HEK293 (cell line): Measurements from ENCODE around the gene FBXO27.

ENCODE experiments used
- BCL11A ChIP-seq: fragments of 450-650 bp; formaldehyde crosslinking; IDR thresholded peaks from 2 replicates; pipeline ENCODE4 v1.5.1; 2016; ENCODE audit warnings: low read depth, missing biosample characterization, missing genetic modification characterization
- GLIS2 ChIP-seq: fragments of 450-650 bp; formaldehyde crosslinking; IDR thresholded peaks from 2 replicates; pipeline ENCODE4 v1.5.1; 2016; ENCODE audit warnings: missing biosample characterization, missing genetic modification characterization
- HIC1 ChIP-seq: fragments of 450-650 bp; formaldehyde crosslinking; IDR thresholded peaks from 2 replicates; pipeline ENCODE4 v1.5.1; 2016; ENCODE audit warnings: missing biosample characterization, missing genetic modification characterization
- HOXA7 ChIP-seq: sonication (generic); formaldehyde crosslinking; IDR thresholded peaks from 2 replicates; pipeline ENCODE4 v1.8.1; 2022; ENCODE audit warnings: missing genetic modification reagents, borderline replicate concordance
- KLF10 ChIP-seq: fragments of 450-650 bp; IDR thresholded peaks from 2 replicates; pipeline ENCODE4 v1.5.1; 2018; ENCODE audit warnings: missing biosample characterization, mild to moderate bottlenecking, missing genetic modification characterization
- OSR2 ChIP-seq: fragments of 450-650 bp; formaldehyde crosslinking; IDR thresholded peaks from 2 replicates; pipeline ENCODE4 v1.5.1; 2016; ENCODE audit warnings: missing biosample characterization, missing genetic modification characterization
- SCRT2 ChIP-seq: fragments of 450-650 bp; formaldehyde crosslinking; IDR thresholded peaks from 2 replicates; pipeline ENCODE4 v1.5.1; 2016; ENCODE audit warnings: missing biosample characterization, missing genetic modification characterization
- YY1 ChIP-seq: fragments of 450-650 bp; formaldehyde crosslinking; IDR thresholded peaks from 2 replicates; pipeline ENCODE4 v1.5.1; 2018; ENCODE audit warnings: missing biosample characterization, missing genetic modification characterization
- ZBTB11 ChIP-seq: fragments of 450-650 bp; formaldehyde crosslinking; conservative IDR thresholded peaks from 2 replicates; pipeline ENCODE4 v1.5.1; 2016; ENCODE audit warnings: low read depth, missing biosample characterization, missing genetic modification characterization
- ZFP41 ChIP-seq: fragments of 450-650 bp; formaldehyde crosslinking; IDR thresholded peaks from 2 replicates; pipeline ENCODE4 v1.5.1; 2016; ENCODE audit warnings: missing biosample characterization, missing genetic modification characterization, borderline replicate concordance
- ZNF140 ChIP-seq: fragments of 450-650 bp; formaldehyde crosslinking; IDR thresholded peaks from 2 replicates; pipeline ENCODE4 v1.5.1; 2016; ENCODE audit warnings: missing biosample characterization, missing genetic modification characterization
- ZNF146 ChIP-seq: fragments of 450-650 bp; formaldehyde crosslinking; IDR thresholded peaks from 2 replicates; pipeline ENCODE4 v1.5.1; 2016; ENCODE audit warnings: missing biosample characterization, missing genetic modification characterization
- ZNF2 ChIP-seq: fragments of 450-650 bp; formaldehyde crosslinking; IDR thresholded peaks from 2 replicates; pipeline ENCODE4 v1.5.1; 2016; ENCODE audit warnings: missing biosample characterization, missing genetic modification characterization
- ZNF223 ChIP-seq: fragments of 450-650 bp; formaldehyde crosslinking; IDR thresholded peaks from 2 replicates; pipeline ENCODE4 v1.5.1; 2016; ENCODE audit warnings: missing biosample characterization, missing genetic modification characterization
- ZNF26 ChIP-seq: fragments of 450-650 bp; formaldehyde crosslinking; IDR thresholded peaks from 2 replicates; pipeline ENCODE4 v1.5.1; 2016; ENCODE audit warnings: missing biosample characterization, missing genetic modification characterization
- ZNF280D ChIP-seq: fragments of 450-650 bp; formaldehyde crosslinking; IDR thresholded peaks from 2 replicates; pipeline ENCODE4 v1.5.1; 2016; ENCODE audit warnings: missing biosample characterization, missing genetic modification characterization
- ZNF37A ChIP-seq: fragments of 450-650 bp; IDR thresholded peaks from 2 replicates; pipeline ENCODE4 v1.5.1; 2018; ENCODE audit warnings: missing biosample characterization, missing genetic modification characterization
- ZNF398 ChIP-seq: fragments of 450-650 bp; formaldehyde crosslinking; IDR thresholded peaks from 2 replicates; pipeline ENCODE4 v1.5.1; 2017; ENCODE audit warnings: missing biosample characterization, missing genetic modification characterization
- ZNF555 ChIP-seq: fragments of 450-650 bp; formaldehyde crosslinking; conservative IDR thresholded peaks from 2 replicates; pipeline ENCODE4 v1.5.1; 2017; ENCODE audit warnings: missing biosample characterization, mild to moderate bottlenecking, missing genetic modification characterization, inconsistent platforms
- ZSCAN5A ChIP-seq: fragments of 450-650 bp; formaldehyde crosslinking; IDR thresholded peaks from 2 replicates; pipeline ENCODE4 v1.5.1; 2016; ENCODE audit warnings: missing biosample characterization, missing genetic modification characterization
- TF ChIP-seq, protein P1 (sequence below): fragments of 450-650 bp; formaldehyde crosslinking; IDR thresholded peaks from 2 replicates; pipeline ENCODE4 v1.5.1; 2016; ENCODE audit warnings: missing biosample characterization, missing genetic modification characterization
- TF ChIP-seq, protein P2 (sequence below): fragments of 450-650 bp; formaldehyde crosslinking; IDR thresholded peaks from 2 replicates; pipeline ENCODE4 v1.5.1; 2017; ENCODE audit warnings: missing biosample characterization, missing genetic modification characterization

The FBXO27 gene

DNA sequence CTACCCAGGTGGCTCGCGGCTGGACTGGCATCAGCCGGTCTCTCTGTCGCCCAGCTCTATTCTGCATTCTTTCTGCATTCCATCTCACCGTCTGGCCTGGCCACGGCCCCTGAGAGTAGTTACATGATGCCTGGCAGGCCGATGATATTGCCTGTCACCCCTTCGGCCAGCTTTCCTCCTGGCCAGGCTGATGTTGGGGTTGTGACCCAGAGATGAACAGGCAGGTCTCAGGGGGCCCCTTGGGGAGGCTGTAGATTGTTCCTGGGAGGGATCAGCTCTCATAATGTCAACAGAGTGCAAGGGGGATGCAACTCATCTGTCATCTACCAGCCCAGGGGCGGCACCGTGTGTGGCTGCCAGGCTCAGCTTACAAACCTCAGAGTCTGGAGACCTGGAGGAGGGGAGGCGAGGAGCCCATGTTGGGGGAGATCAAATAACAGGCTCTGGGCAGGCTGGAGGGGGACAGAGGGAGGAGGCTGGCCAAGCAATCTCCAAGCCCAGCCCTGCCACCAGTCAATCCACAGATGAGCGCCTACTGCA, 43.2 kb downstream of the FBXO27 start (continued):
- TF ChIP-seq ZNF398 (tag by site-specific recombination) (peak; percentile 97), HOXA7 (CRISPR knock-in tag) (no peak), GLIS2 (tag by site-specific recombination) (peak; percentile 97), YY1 (tag by site-specific recombination) (no peak), ZFP41 (no peak), ZNF26 (tag by site-specific recombination) (no peak), ZNF280D (tag by site-specific recombination) (no peak; the same call in 1 of the 2 replicates), HIC1 (tag by site-specific recombination) (0 out of 2 replicates have a peak, but pooled peaks have one; percentile 67), KLF10 (no peak), ZNF2 (tag by site-specific recombination) (no peak), ZSCAN5A (tag by site-specific recombination) (no peak), ZBTB11 (tag by site-specific recombination) (no peak), ZNF37A (tag by site-specific recombination) (no peak), OSR2 (tag by site-specific recombination) (peak; percentile 77), BCL11A (tag by site-specific recombination) (no peak; the same call in none of the 2 replicates), ZNF555 (tag by site-specific recombination) (no peak), ZNF146 (tag by site-specific recombination) (no peak), ZNF223 (tag by site-specific recombination) (no peak), ZNF140 (tag by site-specific recombination) (no peak), SCRT2 (tag by site-specific recombination) (no peak)
- TF ChIP-seq, protein P1, sequence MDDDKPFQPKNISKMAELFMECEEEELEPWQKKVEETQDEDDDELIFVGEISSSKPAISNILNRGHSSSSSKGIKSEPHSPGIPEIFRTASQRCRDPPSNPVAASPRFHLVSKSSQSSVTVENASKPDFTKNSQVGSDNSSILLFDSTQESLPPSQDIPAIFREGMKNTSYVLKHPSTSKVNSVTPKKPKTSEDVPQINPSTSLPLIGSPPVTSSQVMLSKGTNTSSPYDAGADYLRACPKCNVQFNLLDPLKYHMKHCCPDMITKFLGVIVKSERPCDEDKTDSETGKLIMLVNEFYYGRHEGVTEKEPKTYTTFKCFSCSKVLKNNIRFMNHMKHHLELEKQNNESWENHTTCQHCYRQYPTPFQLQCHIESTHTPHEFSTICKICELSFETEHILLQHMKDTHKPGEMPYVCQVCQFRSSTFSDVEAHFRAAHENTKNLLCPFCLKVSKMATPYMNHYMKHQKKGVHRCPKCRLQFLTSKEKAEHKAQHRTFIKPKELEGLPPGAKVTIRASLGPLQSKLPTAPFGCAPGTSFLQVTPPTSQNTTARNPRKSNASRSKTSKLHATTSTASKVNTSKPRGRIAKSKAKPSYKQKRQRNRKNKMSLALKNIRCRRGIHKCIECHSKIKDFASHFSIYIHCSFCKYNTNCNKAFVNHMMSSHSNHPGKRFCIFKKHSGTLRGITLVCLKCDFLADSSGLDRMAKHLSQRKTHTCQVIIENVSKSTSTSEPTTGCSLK (tag by site-specific recombination): no peak
- TF ChIP-seq, protein P2, sequence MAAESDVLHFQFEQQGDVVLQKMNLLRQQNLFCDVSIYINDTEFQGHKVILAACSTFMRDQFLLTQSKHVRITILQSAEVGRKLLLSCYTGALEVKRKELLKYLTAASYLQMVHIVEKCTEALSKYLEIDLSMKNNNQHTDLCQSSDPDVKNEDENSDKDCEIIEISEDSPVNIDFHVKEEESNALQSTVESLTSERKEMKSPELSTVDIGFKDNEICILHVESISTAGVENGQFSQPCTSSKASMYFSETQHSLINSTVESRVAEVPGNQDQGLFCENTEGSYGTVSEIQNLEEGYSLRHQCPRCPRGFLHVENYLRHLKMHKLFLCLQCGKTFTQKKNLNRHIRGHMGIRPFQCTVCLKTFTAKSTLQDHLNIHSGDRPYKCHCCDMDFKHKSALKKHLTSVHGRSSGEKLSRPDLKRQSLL (tag by site-specific recombination): no peak
